GM12891 (cell line): ENCODE measurements around the gene ZNF606.

Experiments used
- DNase-seq: peaks from one replicate; pipeline ENCODE4 v3.0.0; 2011; ENCODE audit warnings: low spot score; ENCODE audit not compliant: insufficient read length
- FAIRE-seq: peaks from 2 replicates; lab custom pipeline; 2011; peaks lifted over from hg19 to GRCh38; lab: Jason Lieb, UNC
- PAX5 ChIP-seq: IDR thresholded peaks from 2 replicates; pipeline ENCODE4 v1.6.1; 2011; ENCODE audit warnings: low read length, moderate library complexity, mild to moderate bottlenecking; ENCODE audit not compliant: insufficient read depth, severe bottlenecking
- POLR2A ChIP-seq: IDR thresholded peaks from 2 replicates; pipeline ENCODE4 v1.6.1; 2011; ENCODE audit warnings: low read depth, low read length, control low read depth
- POLR2AphosphoS5 ChIP-seq: IDR thresholded peaks from 2 replicates; pipeline ENCODE4 v1.6.1; 2011; ENCODE audit warnings: low read depth, low read length, control low read depth
- POU2F2 ChIP-seq: IDR thresholded peaks from 2 replicates; pipeline ENCODE4 v1.6.1; 2011; ENCODE audit warnings: low read depth, mild to moderate bottlenecking, control low read depth, low read length, moderate library complexity
- SPI1 ChIP-seq: IDR thresholded peaks from 2 replicates; pipeline ENCODE4 v1.6.1; 2011; ENCODE audit warnings: low read depth, low read length, control low read depth
- TAF1 ChIP-seq: IDR thresholded peaks from 2 replicates; pipeline ENCODE4 v1.6.1; 2011; ENCODE audit warnings: low read depth, low read length, control low read depth

ZNF606 gene

DNA sequence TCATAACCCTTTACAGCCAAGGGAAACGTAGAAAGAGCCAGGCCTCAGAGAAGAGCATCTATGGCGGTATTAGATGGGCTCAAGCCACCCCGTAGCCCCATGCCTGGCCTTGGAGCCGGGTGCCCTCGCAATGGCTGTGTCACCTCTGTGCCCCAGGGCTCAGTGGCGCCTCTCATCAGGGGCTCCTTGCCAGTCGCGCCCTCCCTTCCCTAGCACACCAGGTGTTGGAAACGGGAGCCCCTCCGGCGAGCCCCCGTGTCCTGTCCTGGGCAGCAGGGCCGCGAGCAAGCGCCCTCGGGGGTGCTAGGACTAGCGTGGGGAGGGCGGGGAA is 55.6 kb downstream of the ZNF606 start:
- DNase-seq (no peak), FAIRE-seq (no peak)
- TF ChIP-seq POLR2A = no peak
- no peak for TF ChIP-seq PAX5
- no peak for TF ChIP-seq POU2F2
- no peak for TF ChIP-seq SPI1
- no peak for TF ChIP-seq POLR2AphosphoS5
- TF ChIP-seq TAF1 = no peak

- DNase-seq (no peak), FAIRE-seq (no peak)
- TF ChIP-seq POU2F2 (no peak), SPI1 (no peak), TAF1 (no peak), PAX5 (no peak), POLR2A (no peak), POLR2AphosphoS5 (no peak)
Measured at GRCh38 chr19:57946316-57946715, 56.3 kb downstream of the ZNF606 start.

- no peak for FAIRE-seq
- no peak for DNase-seq
- no peak for TF ChIP-seq TAF1
- TF ChIP-seq POU2F2 = no peak
- no peak for TF ChIP-seq POLR2AphosphoS5
- no peak for TF ChIP-seq POLR2A
- no peak for TF ChIP-seq SPI1
- no peak for TF ChIP-seq PAX5
Measured at GRCh38 chr19:57941593-57941992, 61.0 kb downstream of the ZNF606 start.

DNA sequence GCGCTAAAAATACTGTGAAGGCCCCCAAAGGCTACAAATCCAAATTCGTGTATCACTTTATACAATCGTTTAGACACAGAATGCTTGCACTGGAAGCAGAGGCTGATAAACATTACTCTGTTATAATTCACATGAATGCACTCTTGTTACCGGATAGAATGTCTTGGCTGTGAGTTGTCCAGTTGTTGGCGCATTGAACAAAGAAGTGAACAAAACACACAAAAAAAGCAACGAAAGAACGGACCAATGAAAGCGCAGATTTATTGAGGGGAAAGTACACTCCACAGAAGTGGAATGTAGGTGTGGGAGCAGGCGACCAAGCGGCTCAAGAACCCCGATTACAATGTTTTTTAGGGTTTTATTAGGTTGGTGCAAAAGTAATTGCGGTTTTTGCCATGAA is 66.9 kb downstream of the ZNF606 start:
- TF ChIP-seq POLR2AphosphoS5 (no peak), TAF1 (no peak), SPI1 (no peak), POLR2A (no peak), POU2F2 (no peak), PAX5 (no peak)
- DNase-seq (no peak), FAIRE-seq (no peak)

DNA sequence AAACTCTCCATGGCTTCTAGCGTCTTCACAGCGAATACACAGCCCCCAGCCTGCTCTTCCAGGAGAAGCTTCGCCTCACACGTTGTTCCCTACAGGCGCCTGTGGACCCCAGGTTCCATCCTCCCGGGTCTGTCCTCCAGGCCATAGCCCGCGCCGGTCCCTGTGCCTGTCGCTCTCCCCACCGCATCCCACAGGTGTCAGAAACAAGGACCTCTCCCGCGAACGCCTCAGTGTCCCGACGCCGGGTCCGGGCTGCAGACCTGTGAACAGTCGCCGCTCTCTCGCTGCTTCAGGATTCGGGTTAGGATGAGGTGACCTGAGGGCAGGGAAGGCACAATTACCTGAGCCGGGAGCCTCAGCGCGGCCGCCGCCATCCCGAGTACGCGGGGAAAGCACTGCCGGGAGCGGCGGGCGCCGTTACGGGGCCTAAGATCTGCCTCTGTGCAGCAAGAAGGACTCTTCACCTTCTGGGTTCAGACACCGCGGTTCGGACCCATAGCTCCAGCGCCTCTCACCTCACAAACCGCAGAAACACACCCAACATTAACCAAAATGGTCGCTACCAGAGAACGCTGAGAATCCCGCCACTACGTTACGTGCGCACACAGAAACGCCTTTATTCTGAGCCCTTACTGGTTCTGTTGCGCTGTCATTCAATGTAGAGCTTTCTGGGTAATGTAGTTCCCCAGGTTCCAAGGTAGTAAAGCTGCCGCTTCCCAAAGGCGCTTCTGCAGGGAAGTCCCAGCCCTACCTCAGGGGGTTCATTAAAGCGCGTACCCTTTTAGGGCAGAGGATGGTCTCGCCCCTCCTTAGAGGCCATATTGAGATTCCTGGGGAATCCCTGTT is 67.6 kb downstream of the ZNF606 start, which contains the start of gene ZNF418:
TSS of gene ZNF418 (minus strand) at position 583 of the 846 bp plus-strand sequence. CDS start 1,580 bp downstream, outside the sequence.
- DNase-seq (no peak), FAIRE-seq (no peak)
- no peak for TF ChIP-seq POLR2AphosphoS5

GRCh38 chr19:57927587-57927986 is 75.0 kb downstream of the ZNF606 start:
- TF ChIP-seq SPI1 (no peak), POU2F2 (no peak), PAX5 (no peak), TAF1 (no peak), POLR2A (no peak), POLR2AphosphoS5 (no peak)

More at GRCh38 chr19:57927587-57927986, 75.0 kb downstream of the ZNF606 start:
- DNase-seq (no peak), FAIRE-seq (no peak)
